Measurements from ENCODE around the gene MAP3K4.

MAP3K4 gene

GRCh38 chr6:161150566-161150965, 159.0 kb downstream of the MAP3K4 start:
- TF ChIP-seq PPARA (CRISPR knock-in tag; IDR thresholded peaks at IDR 0.05; ENCODE audit: borderline replicate concordance): no peak
- TF ChIP-seq ESRRG (CRISPR knock-in tag; IDR thresholded peaks at IDR 0.05): no peak
- no peak for ATAC-seq

GRCh38 chr6:161151059-161151645, 159.6 kb downstream of the MAP3K4 start:
- no peak for ATAC-seq
- TF ChIP-seq ZNF8 (CRISPR knock-in tag; IDR thresholded peaks at IDR 0.05) (no peak), CSRNP3 (CRISPR knock-in tag; IDR thresholded peaks at IDR 0.05) (no peak)

- ATAC-seq: no peak; the same call in 2 of the 3 replicates
- TF ChIP-seq SNAI2 (CRISPR knock-in tag; IDR thresholded peaks at IDR 0.05) (no peak), TOX (CRISPR knock-in tag; IDR thresholded peaks at IDR 0.05; ENCODE audit: borderline replicate concordance) (no peak), PPARA (CRISPR knock-in tag; IDR thresholded peaks at IDR 0.05; ENCODE audit: borderline replicate concordance) (no peak), ARNTL (CRISPR knock-in tag; IDR thresholded peaks at IDR 0.05; ENCODE audit: borderline replicate concordance, low read depth) (no peak), ESRRG (CRISPR knock-in tag; IDR thresholded peaks at IDR 0.05) (no peak), BACH2 (CRISPR knock-in tag; IDR thresholded peaks at IDR 0.05; ENCODE audit: borderline replicate concordance) (no peak), GLIS3 (CRISPR knock-in tag; IDR thresholded peaks at IDR 0.05) (no peak), CSDC2 (CRISPR knock-in tag; IDR thresholded peaks at IDR 0.05) (no peak), ZFP30 (CRISPR knock-in tag; IDR thresholded peaks at IDR 0.05) (no peak), RARB (CRISPR knock-in tag; IDR thresholded peaks at IDR 0.05) (no peak), ZNF70 (CRISPR knock-in tag; IDR thresholded peaks at IDR 0.05) (no peak), ZNF565 (CRISPR knock-in tag; conservative IDR thresholded peaks at IDR 0.05; ENCODE audit: low read depth) (no peak), CSRNP3 (CRISPR knock-in tag; IDR thresholded peaks at IDR 0.05) (no peak), PATZ1 (CRISPR knock-in tag; IDR thresholded peaks at IDR 0.05; ENCODE audit: borderline replicate concordance) (no peak), ZFP3 (CRISPR knock-in tag; IDR thresholded peaks at IDR 0.05) (no peak)
These were observed 160.3 kb downstream of the MAP3K4 start for GRCh38 chr6:161151660-161152526.

GRCh38 chr6:161152527-161152862, 160.9 kb downstream of the MAP3K4 start:
- no peak; the same call in 2 of the 3 replicates for ATAC-seq
- TF ChIP-seq GLIS3 (CRISPR knock-in tag; IDR thresholded peaks at IDR 0.05) (no peak), RARB (CRISPR knock-in tag; IDR thresholded peaks at IDR 0.05) (no peak), ZFP30 (CRISPR knock-in tag; IDR thresholded peaks at IDR 0.05) (no peak), PPARA (CRISPR knock-in tag; IDR thresholded peaks at IDR 0.05; ENCODE audit: borderline replicate concordance) (no peak), ZFP3 (CRISPR knock-in tag; IDR thresholded peaks at IDR 0.05) (no peak), CSDC2 (CRISPR knock-in tag; IDR thresholded peaks at IDR 0.05) (no peak), ISL1 (CRISPR knock-in tag; IDR thresholded peaks at IDR 0.05) (no peak), ARNTL (CRISPR knock-in tag; IDR thresholded peaks at IDR 0.05; ENCODE audit: borderline replicate concordance, low read depth) (no peak), TCF4 (CRISPR knock-in tag; IDR thresholded peaks at IDR 0.05; ENCODE audit: borderline replicate concordance) (no peak), ZNF565 (CRISPR knock-in tag; conservative IDR thresholded peaks at IDR 0.05; ENCODE audit: low read depth) (no peak), OSR1 (CRISPR knock-in tag; IDR thresholded peaks at IDR 0.05) (no peak), TSHZ2 (CRISPR knock-in tag; IDR thresholded peaks at IDR 0.05) (no peak), BACH2 (CRISPR knock-in tag; IDR thresholded peaks at IDR 0.05; ENCODE audit: borderline replicate concordance) (no peak)
